Fibroblast of lung (primary cell): Measurements from ENCODE around the gene SNX13.

Experiments
- CTCF ChIP-seq, 2 donors: IDR thresholded peaks in 1 of 2; conservative IDR thresholded peaks in 1 of 2; 1 replicate in 1 of 2; 2 replicates in 1 of 2; pipeline ENCODE4 v1.5.1; 2011 to 2012; ENCODE audit warnings: low read length in 2 of 2, control low read depth in 1 of 2, inconsistent platforms in 1 of 2, low read depth in 1 of 2, mild to moderate bottlenecking in 1 of 2
- EZH2 ChIP-seq: IDR thresholded peaks from 2 replicates; pipeline ENCODE4 v1.5.1; 2012; ENCODE audit warnings: low read length, control low read depth, mild to moderate bottlenecking; ENCODE audit errors: missing control alignments

- TF ChIP-seq CTCF (conservative IDR thresholded peaks at IDR 0.05 in 1 of 2, IDR thresholded peaks at IDR 0.05 in 1 of 2; ENCODE audit: low read depth in 1 of 2, low read length in 2 of 2), result no peak
- TF ChIP-seq EZH2, result no peak
Measured at GRCh38 chr7:17986851-17987250, 46.6 kb upstream of the SNX13 start.
